Measurements from ENCODE around the gene SERTM2.

- no peak for TF ChIP-seq CTCF (IDR thresholded peaks at IDR 0.05)
- TF ChIP-seq POLR2A (IDR thresholded peaks at IDR 0.05) = no peak
Measured at GRCh38 chrX:111515298-111515697, 3.9 kb downstream of the SERTM2 start.
